ENCODE measurements around the gene ARID4B.

Gene ARID4B

DNA sequence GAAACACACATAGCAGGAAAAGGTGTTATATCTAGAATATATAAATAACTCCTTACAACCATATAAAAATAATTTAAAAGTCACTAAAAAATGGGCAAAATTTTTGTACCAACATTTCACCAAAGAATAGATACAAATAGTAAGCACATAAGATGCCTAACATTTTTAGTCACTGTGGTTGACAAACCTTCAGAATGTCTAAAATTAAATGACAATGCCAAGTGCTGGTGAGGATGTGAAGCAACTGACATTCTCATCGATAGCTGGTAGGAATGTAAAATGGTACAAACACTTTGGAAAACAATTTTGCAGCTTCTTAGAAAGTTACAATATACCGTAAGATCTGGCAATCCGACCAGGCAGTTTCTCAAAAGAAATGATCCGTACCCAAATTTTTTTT, 185.0 kb downstream of the ARID4B start:
- ChIA-PET POLR2A (interaction anchor here (0.6 to 0.8 kb wide), 2 partner anchors 16 to 228 kb away, joined by 3 to 7 read pairs; no protein-coding TSS in a partner anchor), CTCF (interaction anchor here (1.0 to 1.2 kb wide), 2 partner anchors 11 to 30 kb away, joined by 3 to 4 read pairs; no protein-coding TSS in a partner anchor)
- TF ChIP-seq, protein P1, sequence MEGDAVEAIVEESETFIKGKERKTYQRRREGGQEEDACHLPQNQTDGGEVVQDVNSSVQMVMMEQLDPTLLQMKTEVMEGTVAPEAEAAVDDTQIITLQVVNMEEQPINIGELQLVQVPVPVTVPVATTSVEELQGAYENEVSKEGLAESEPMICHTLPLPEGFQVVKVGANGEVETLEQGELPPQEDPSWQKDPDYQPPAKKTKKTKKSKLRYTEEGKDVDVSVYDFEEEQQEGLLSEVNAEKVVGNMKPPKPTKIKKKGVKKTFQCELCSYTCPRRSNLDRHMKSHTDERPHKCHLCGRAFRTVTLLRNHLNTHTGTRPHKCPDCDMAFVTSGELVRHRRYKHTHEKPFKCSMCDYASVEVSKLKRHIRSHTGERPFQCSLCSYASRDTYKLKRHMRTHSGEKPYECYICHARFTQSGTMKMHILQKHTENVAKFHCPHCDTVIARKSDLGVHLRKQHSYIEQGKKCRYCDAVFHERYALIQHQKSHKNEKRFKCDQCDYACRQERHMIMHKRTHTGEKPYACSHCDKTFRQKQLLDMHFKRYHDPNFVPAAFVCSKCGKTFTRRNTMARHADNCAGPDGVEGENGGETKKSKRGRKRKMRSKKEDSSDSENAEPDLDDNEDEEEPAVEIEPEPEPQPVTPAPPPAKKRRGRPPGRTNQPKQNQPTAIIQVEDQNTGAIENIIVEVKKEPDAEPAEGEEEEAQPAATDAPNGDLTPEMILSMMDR (IDR thresholded peaks at IDR 0.05; ENCODE audit: control extremely low read depth, extremely low read depth, low read depth, missing control alignments): no peak
- no peak for DNase-seq (ENCODE audit: extremely low spot score)

DNA sequence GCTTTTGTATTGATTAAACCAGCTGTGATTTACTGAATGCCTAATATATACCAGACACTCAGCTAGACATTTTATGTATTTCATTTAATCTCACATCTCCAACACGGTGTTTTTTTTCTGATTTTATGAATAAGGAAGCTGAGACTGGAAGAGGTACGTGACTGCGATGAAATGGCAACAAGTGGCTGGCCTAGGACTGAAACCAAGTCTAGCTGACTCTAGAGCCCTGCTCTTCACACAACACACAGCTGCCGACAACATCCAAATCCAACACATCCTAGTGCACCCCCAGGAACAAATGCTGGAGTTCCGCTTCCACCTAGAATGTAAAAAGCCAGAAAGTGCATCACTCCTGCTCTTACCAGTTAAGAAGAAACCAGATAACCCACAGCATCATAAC, 188.7 kb downstream of the ARID4B start:
- no peak for DNase-seq (ENCODE audit: extremely low spot score)
- ChIA-PET CTCF (interaction anchor here (1.3 to 2.8 kb wide), 7 partner anchors 9 to 112 kb away, joined by 3 to 9 read pairs (median 4); partner anchors contain the start of gene TOMM20), POLR2A (no interaction called here)
- TF ChIP-seq, protein P1 (IDR thresholded peaks at IDR 0.05; ENCODE audit: control extremely low read depth, extremely low read depth, low read depth, missing control alignments): no peak

DNA sequence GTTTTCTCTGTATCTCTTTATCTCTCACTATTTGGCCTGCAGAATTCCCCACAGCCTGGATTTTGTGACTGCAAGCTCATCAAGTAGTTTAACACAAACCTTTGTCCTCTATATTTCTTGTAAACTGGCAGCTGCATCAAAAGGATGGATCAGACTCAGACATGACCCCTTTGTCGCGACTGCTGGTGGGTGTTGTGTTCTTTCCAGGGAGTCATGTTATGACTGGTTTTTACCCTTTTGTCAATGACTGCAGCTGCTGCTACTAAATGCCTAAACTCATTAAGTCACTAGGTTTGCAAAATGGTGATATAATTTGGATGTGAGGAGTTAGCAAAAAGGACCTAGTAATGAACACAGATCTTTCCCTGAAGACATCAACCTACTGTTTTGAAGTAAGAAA, 189.2 kb downstream of the ARID4B start:
- ChIA-PET CTCF (interaction anchor here (1.3 to 2.8 kb wide), 6 partner anchors 9 to 113 kb away, joined by 3 to 9 read pairs (median 4); partner anchors contain the start of gene TOMM20), POLR2A (no interaction called here)
- DNase-seq (ENCODE audit: extremely low spot score): no peak
- TF ChIP-seq, protein P1 (IDR thresholded peaks at IDR 0.05; ENCODE audit: control extremely low read depth, extremely low read depth, low read depth, missing control alignments): no peak

DNA sequence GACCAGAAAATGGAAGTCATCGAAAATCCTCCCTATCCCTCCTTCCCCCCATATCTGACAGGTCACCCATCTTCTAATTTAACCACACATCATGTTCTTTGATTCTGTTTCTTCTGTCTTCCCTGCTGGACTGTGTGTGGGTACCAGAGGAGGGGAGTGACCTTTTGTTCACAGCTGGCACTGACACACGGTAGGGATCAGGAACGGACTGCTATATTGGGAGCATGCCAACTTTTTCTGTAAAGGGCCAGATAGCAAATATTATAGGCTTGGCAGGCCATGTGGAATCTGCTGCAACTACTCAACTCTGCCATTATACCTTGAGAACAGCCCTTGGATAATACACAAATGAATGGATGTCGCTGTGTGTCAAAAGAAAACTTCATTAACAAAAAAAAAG, 191.9 kb downstream of the ARID4B start:
- POLR2A ChIA-PET: no interaction called here

DNA sequence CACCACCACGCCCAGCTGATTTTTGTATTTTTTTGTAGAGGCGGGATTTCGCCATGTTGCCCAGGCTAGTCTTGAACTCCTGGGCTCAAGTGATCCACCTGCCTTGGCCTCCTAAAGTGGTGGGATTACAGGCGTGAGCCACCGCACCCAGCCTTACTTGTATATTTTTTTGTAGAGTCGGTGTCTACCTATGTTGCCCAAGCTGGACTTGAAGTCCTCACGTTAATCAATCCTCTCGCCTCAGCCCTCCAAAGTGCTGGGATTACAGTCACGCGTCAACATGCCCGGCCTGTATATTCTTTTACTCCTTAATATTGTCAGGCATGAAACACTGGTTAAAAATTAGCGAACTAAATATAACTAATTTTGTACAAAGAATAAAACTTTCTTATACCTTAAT, 193.8 kb downstream of the ARID4B start:
- CTCF ChIA-PET: interaction anchor here (1.9 kb wide), 1 partner anchor 10 kb away, joined by 4 read pairs; no protein-coding TSS in a partner anchor
- POLR2A ChIA-PET: interaction anchor here (0.6 to 0.7 kb wide), 2 partner anchors 569 to 741 kb away, joined by 3 to 6 read pairs; no protein-coding TSS in a partner anchor
- TF ChIP-seq, protein P1 (IDR thresholded peaks at IDR 0.05; ENCODE audit: control extremely low read depth, extremely low read depth, low read depth, missing control alignments): no peak
- DNase-seq (ENCODE audit: extremely low spot score): no peak

More for the DNA sequence above, 191.9 kb downstream of the ARID4B start:
- TF ChIP-seq, protein P1 (IDR thresholded peaks at IDR 0.05; ENCODE audit: control extremely low read depth, extremely low read depth, low read depth, missing control alignments): no peak
- CTCF ChIA-PET: no interaction called here
- DNase-seq (ENCODE audit: extremely low spot score): no peak

DNA sequence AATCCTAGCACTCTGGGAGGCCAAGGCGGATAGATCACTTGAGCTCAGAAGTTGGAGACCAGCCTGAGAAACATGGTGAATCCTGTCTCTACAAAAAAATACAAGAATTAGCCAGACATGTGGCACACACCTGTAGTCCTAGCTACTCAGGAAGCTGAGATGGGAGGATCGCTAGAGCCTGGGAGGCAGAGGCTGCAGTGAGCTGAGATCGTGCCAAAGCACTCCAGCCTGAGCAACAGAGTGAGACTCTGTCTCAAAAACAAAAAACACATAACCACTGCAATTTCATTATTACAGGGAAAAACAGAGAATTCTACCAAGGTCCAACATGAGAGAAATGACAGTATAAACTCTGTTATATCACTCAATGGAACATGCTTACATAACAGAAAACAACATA, 194.9 kb downstream of the ARID4B start:
- TF ChIP-seq, protein P1 (IDR thresholded peaks at IDR 0.05; ENCODE audit: control extremely low read depth, extremely low read depth, low read depth, missing control alignments): no peak
- POLR2A ChIA-PET: no interaction called here
- CTCF ChIA-PET: interaction anchor here (1.0 to 2.2 kb wide), 8 partner anchors 10 to 634 kb away, joined by 3 to 9 read pairs (median 4); no protein-coding TSS in a partner anchor
- no peak for DNase-seq (ENCODE audit: extremely low spot score)

Measured in GM10248 (cell line).